Retinal pigment epithelial cell (primary cell): ENCODE data around the gene ENDOV.

ENCODE experiments used
- DNase-seq: peaks from one replicate; pipeline ENCODE4 v3.0.0-alpha.2; 2010; ENCODE audit warnings: low read depth
- H3K4me3 ChIP-seq: 2 replicates; pipeline ENCODE4 v1.5.1; 2011; ENCODE audit warnings: mild to moderate bottlenecking, low read length, control low read depth, moderate library complexity
- TF ChIP-seq, protein P1 (sequence below): conservative IDR thresholded peaks from 2 replicates; pipeline ENCODE4 v1.5.1; 2011; ENCODE audit warnings: low read depth, low read length, control low read depth, inconsistent platforms

ENDOV gene

DNA sequence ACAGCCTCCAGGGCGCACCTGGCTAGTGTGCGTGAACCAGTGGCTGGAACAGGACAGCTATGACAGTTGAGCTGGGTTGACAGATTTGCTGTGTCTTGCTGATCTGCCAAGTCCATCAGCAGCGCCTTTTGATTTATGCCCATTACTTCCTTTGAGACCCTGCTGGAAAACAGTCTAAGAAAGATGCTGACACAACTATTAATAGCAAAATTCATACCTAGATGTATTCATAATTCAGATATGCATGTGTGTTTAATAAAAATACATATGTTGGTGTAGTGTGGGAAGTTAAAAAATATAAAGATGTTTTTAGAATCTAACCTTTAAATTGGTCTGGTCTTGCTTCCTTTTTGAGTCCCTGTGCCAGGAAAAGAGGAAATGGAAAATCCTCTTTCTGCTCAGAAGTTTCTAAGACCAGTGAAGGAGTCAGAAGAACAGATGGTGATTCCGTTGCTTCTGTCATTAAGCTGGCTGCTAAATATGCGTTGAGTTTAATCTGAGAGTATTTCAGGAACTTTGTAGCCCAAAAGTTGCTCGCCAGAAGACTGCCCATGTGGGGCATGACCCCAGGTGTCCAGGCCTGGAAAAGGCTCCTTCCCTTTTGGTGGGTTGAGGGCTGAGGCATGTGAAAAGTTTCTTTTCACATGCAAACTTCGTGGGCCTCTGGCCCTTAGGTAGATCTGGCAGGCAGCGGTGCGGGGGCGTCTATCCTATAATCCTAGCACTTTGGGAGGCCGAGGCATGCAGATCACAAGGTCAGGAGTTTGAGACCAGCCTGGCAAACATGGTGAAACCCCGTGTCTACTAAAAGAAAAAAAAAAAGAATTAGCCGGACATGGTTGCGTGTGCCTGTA is 40.0 kb upstream of the ENDOV start:
- DNase-seq: no peak
- TF ChIP-seq, protein P1, sequence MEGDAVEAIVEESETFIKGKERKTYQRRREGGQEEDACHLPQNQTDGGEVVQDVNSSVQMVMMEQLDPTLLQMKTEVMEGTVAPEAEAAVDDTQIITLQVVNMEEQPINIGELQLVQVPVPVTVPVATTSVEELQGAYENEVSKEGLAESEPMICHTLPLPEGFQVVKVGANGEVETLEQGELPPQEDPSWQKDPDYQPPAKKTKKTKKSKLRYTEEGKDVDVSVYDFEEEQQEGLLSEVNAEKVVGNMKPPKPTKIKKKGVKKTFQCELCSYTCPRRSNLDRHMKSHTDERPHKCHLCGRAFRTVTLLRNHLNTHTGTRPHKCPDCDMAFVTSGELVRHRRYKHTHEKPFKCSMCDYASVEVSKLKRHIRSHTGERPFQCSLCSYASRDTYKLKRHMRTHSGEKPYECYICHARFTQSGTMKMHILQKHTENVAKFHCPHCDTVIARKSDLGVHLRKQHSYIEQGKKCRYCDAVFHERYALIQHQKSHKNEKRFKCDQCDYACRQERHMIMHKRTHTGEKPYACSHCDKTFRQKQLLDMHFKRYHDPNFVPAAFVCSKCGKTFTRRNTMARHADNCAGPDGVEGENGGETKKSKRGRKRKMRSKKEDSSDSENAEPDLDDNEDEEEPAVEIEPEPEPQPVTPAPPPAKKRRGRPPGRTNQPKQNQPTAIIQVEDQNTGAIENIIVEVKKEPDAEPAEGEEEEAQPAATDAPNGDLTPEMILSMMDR: no peak
- no peak overlapping the region for H3K4me3 ChIP-seq

DNA sequence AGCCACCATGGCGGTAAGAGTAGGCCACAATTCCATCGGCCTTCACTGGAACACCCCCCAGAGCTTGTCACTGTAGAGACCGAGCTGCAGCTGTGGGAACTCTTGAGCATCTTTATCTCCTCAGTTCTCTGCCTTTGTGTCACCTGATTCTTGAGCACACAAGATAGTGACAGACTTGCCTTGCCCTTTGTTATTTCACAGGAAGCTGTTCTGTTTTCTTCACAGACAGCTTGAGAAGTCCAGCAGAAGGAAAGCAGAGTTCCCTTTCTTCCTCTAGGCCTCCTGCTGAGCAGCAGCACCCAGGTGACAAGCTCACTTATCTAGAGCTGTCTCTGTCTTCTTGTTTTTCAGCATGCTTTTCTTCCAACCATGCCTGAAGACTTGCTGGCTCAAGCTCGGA is 38.4 kb upstream of the ENDOV start:
- TF ChIP-seq, protein P1: no peak
- H3K4me3 ChIP-seq: no peak overlapping the region
- no peak for DNase-seq

DNA sequence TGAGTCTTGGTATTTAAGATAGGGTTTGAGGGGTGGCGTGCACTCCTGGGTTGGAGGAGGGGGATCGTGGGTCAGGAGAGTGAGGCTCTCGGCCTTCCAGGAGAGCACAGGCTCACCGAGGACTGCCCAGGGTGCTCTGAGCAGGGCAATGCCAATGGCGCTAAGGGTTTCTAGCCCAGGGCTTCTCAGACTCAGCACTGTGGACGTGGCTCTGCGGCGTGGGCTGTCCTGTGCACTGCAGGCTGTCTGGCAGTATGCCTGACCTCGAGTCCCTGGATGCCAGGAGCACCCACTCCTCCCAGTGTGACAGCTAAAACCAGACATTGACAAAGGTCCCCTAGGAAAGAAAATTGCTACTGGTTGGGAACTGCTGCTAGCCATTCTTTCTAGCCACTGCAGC is 37.2 kb upstream of the ENDOV start:
- H3K4me3 ChIP-seq: no peak overlapping the region
- TF ChIP-seq, protein P1: no peak
- no peak for DNase-seq

DNA sequence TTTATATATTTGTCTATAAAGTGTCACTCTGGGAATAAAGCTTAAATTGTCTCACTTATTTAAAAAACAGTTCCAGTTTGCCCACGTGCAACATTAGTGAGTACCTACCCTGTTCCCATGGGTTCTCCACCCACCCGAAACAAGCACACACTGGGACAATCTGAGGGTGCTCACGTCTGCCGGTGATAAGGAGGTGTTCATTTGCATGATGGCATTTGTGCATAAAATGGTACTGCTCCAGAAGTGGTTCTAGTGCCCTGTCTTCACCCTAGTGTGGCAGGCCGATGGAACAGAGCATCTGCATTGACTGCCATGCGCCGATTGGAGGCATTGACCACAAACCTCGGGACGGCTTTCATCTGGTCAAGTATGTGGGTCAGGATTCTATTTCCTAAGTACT is 35.6 kb upstream of the ENDOV start:
- no peak for DNase-seq
- H3K4me3 ChIP-seq: no peak overlapping the region
- TF ChIP-seq, protein P1: no peak

DNA sequence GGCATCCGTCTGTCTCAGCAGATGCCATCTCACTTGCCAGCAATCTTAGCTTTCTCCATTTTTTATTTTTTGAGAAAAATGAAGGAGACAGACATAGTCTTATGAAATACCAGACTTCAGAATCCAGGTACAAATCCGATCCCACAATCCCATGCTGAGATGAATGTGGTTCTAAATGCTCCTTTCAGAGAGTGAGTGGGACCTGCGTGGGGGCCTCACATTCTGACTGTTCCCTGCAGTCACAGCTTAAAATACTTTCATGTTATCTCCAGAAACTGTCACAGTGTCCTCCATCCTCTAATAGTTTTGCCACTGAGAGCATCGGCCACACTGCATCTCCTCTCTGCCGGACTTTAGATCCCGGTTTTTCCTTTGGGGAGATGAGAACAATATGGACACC is 34.9 kb upstream of the ENDOV start:
- no peak for DNase-seq
- H3K4me3 ChIP-seq: no peak overlapping the region
- TF ChIP-seq, protein P1: no peak

DNA sequence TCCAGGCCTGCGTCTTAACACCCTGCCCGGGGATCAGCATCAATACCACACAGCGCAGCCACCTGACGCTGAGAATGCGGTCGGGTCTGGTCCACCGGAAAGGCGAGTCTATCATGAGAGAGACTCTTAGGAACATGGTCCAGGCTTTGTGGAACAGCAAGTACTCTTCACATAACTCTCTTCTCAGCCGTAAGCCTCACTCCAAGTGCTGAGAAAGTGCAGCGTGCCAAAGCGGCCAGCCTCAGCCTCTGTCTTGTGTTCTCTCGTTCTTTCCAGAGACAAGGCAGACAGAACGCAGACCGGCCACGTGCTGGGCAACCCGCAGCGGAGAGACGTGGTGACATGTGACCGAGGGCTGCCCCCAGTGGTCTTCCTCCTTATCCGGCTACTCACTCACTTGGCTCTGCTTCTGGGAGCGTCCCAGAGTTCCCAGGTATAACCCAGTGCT is 34.4 kb upstream of the ENDOV start:
- TF ChIP-seq, protein P1: no peak

DNA sequence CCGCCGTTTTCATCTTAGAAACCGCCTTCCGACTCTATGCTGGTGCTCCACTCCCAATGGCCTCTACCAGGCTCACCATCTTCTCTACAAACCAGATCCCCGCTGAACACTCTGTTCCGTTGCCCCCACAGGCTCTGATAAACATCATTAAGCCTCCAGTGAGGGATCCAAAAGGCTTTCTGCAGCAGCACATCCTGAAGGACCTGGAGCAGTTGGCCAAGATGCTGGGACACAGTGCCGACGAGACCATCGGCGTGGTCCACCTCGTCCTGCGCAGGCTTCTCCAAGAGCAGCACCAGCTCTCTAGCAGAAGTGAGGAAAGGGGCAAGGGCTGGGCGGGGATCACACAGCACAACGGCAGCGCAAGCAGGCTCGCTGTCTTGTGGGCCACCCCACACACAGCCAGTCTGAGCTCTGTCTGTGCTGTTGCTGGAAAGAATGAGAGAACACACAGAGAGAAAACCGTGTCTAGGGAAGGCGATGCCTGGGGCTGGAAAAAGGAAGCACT is 33.5 kb upstream of the ENDOV start:
- DNase-seq: no peak
- TF ChIP-seq, protein P1: no peak
- H3K4me3 ChIP-seq: no peak overlapping the region

More for the DNA sequence above, 34.4 kb upstream of the ENDOV start:
- H3K4me3 ChIP-seq: no peak overlapping the region
- no peak for DNase-seq
